ENCODE data around the gene SPTBN1.

- TF ChIP-seq CTCF (conservative IDR thresholded peaks at IDR 0.05; ENCODE audit: low read length) (no peak), EZH2phosphoT487 (IDR thresholded peaks at IDR 0.05; ENCODE audit: borderline replicate concordance, low read depth, low read length) (no peak)
These were observed 128.5 kb downstream of the SPTBN1 start for GRCh38 chr2:54584598-54584997.

All from OCI-LY7 (cell line).